ENCODE data around the gene CMTM4.

GRCh38 chr16:66581246-66581952 is 115.1 kb downstream of the CMTM4 start:
- TF ChIP-seq CTCF (IDR thresholded peaks at IDR 0.05) (no peak), POLR2A (IDR thresholded peaks at IDR 0.05) (no peak)

All from tibial nerve (tissue), 3 donors.